GM13977 (cell line): Measurements from ENCODE around the gene GLIS2.

Experiments used
- DNase-seq: peaks from one replicate; pipeline ENCODE4 v3.0.0; 2012; ENCODE audit warnings: low spot score
- in situ Hi-C: fragments of 300-500 bp; cut with MboI; formaldehyde crosslinking; loops from one replicate; pipeline ENCODE4 v1.12.0; 2022; ENCODE audit warnings: low sequenced_read_pairs, low pct_unique_long_range_greater_than_20kb, mixed read lengths, inconsistent platforms; ENCODE audit not compliant: unreplicated experiment
- TF ChIP-seq, protein P1 (sequence below): IDR thresholded peaks from 2 replicates; pipeline ENCODE4 v1.5.1; 2012; ENCODE audit warnings: mild to moderate bottlenecking, control low read depth; ENCODE audit not compliant: insufficient read depth; ENCODE audit errors: extremely low read depth, missing control alignments

The GLIS2 gene

DNA sequence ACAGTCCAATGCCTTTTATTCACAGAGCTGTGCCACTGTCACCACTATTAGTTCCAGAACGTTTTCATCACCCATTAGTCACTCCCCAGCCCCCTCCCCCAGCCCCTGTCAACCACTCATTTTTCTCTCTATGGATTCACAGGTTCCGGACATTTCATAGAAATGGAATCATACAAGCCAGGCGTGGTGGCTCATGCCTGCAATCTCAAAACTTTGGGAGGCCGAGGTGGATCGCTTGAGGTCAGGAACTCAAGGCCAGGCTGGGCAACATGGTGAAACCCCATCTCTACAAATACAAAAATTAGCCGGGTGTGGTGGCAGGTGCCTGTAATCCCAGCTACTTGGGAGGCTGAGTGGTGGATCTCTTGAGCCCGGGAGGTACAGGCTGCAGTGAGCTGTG is 36.0 kb downstream of the GLIS2 start:
- TF ChIP-seq, protein P1, sequence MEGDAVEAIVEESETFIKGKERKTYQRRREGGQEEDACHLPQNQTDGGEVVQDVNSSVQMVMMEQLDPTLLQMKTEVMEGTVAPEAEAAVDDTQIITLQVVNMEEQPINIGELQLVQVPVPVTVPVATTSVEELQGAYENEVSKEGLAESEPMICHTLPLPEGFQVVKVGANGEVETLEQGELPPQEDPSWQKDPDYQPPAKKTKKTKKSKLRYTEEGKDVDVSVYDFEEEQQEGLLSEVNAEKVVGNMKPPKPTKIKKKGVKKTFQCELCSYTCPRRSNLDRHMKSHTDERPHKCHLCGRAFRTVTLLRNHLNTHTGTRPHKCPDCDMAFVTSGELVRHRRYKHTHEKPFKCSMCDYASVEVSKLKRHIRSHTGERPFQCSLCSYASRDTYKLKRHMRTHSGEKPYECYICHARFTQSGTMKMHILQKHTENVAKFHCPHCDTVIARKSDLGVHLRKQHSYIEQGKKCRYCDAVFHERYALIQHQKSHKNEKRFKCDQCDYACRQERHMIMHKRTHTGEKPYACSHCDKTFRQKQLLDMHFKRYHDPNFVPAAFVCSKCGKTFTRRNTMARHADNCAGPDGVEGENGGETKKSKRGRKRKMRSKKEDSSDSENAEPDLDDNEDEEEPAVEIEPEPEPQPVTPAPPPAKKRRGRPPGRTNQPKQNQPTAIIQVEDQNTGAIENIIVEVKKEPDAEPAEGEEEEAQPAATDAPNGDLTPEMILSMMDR = no peak
- no peak for DNase-seq
- in situ Hi-C loops = no loop called here

DNA sequence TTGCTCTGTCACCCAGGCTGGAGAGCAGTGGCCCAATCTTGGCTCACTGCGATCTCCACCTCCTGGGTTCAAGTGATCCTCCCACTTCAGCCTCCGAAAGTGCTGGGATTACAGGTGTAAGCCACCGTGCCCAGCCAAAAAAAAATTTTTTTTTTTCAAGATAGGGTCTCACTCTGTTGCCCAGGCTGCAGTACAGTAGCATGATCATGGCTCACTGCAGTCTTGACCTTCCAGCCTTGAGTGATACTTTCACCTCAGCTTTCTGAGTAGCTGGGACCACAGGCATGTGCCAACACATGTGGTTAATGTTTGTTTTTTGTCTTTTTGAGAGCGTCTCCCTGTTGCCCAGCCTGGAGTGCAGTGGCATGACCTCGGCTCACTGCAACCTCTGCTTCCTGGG is 37.0 kb downstream of the GLIS2 start:
- DNase-seq = no peak
- in situ Hi-C loops = no loop called here
- TF ChIP-seq, protein P1 = no peak

DNA sequence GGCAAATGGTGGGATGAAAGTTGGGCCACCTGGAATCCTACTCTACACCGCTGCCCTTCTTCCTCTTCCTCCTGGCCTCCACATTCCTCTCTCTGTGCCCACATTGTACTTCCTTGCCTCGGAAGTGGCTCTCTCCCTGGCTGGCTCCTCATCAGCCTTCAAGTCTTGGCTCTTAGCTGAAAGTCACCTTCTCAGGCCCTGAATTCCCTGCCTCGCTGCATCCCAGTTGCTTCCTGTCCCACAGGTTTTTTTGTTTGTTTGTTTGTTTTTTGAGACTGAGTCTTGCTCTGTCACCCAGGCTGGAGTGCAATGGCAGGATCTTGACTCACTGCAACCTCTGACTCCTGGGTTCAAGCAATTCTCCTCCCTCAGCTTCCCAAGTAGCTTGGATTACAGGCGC is 37.8 kb downstream of the GLIS2 start:
- TF ChIP-seq, protein P1 = no peak
- in situ Hi-C loops = no loop called here
- DNase-seq = no peak

DNA sequence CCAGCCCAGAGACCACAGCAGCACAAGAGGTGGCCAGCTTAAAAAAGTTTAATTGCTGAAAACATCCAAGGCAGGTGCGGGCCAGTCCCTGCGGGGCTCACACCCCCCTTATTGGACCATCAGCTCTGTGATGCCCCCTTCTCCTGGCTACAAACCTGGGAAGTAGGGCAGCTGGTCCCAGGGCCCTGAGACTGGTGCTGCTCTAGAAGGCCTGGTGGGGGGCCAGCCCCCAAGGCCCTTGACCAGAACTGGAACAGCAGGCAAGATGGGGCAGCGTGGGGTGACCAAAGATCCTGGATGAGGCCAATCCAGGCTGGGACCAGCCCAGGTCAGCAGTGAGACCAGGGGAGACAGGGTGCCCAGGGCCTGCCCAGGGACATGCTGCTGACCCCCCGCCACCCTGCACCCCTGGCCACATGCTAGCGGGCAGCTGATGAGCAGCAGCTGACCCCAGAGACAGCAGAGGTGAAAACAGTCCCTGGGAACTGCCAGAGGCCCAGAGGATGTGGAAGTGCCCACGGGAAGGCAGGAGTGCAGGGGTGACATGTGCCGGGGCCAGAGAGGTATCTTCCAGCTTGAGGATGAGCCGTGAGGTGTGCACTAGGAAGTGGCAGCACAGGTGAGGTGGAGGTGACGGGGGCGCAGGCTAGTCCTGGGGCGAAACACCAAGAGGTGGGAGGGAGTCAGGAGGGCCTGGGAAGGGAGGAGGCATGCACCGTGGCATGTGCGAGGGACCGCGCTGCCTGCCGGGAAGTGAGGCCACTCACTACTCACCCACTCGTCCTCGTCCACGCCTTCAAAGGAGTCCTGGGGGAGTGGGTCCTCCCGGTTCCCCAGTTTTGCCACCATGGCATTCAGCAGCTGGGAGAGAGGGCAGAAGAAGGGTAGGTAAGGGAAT is 38.9 kb downstream of the GLIS2 start:
- in situ Hi-C loops = no loop called here
- no peak for DNase-seq
- TF ChIP-seq, protein P1 = no peak

DNA sequence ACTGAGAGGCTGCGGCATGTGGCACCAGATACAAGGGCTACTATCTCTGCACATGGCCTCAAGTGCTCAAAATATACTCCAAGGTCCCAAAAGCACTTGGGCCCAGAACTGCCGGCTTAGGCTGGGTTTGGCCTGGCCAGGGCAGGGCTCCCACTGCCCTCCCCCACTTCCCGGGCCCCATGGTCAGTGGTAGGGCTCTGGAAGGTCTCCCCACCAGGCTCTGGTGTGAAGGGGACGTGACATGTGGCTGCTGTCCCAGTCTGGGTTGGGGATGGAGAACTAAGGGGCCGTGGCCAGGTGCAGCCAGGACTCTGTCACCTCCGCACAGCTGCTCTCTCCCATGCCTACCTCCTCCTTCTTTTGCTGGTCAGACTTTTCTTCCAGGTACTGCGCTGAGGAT is 41.0 kb downstream of the GLIS2 start:
- TF ChIP-seq, protein P1 = no peak

DNA sequence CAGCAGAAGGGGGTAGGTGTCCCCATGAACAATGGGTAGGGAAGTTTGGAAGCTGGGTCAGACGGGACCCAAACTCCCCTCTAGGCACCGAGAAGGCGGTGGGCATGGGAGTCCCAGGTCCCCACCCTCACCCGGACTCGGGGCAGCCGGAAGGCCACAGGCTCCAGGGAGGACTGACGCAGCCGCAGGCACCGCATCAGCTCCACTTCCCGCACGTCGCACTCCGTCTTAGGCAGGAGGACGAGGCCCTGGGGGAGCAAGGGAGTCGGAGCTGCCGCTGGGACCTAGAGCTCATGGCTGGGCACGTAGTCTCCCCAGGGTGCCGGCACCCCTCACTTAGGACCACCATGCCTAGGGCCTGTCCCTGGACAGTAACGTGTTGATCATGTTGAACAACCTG is 42.4 kb downstream of the GLIS2 start:
- DNase-seq = no peak
- in situ Hi-C loops = no loop called here
- TF ChIP-seq, protein P1 = no peak

More for the DNA sequence above, 41.0 kb downstream of the GLIS2 start:
- in situ Hi-C loops = no loop called here
- DNase-seq = no peak
